Heart left ventricle (tissue), 16 donors: ENCODE data around the gene PROSER3. TPM values are rescaled to one million over a fixed set of nuclear protein-coding genes. Genes with fewer than 3 reads are reported as not detected.

Source experiments
- ATAC-seq, 4 donors: fragments of 200-7000 bp; cut with Tn5 transposase; one replicate each; pipeline ENCODE4 v1.9.1; 2020 to 2022; ENCODE audit warnings: moderate library complexity in 4 of 4, mild to moderate bottlenecking in 3 of 4, moderate number of reproducible peaks in 1 of 4
- DNase-seq, 5 donors: peaks; one replicate each; pipeline ENCODE4 v3.0.0-alpha.2; 2020
- H3K27ac ChIP-seq, 12 donors: fragments of 200-600 bp; sonication (generic) in 4 of 12; one replicate each; pipeline versions ENCODE4 v1.5.0 to v1.8.0; 2016 to 2022; ENCODE audit warnings: mild to moderate bottlenecking in 2 of 12
- H3K27me3 ChIP-seq, 9 donors: fragments of 200-600 bp; sonication (generic) in 2 of 9; one replicate each; pipeline versions ENCODE4 v1.5.1 to v1.8.0; 2016 to 2022; ENCODE audit warnings: mild to moderate bottlenecking in 3 of 9
- H3K36me3 ChIP-seq, 9 donors: fragments of 200-600 bp; sonication (generic) in 2 of 9; one replicate each; pipeline versions ENCODE4 v1.5.0 to v1.8.0; 2018 to 2022; ENCODE audit warnings: mild to moderate bottlenecking in 2 of 9
- H3K4me1 ChIP-seq, 12 donors: fragments of 200-600 bp; sonication (generic) in 4 of 12; one replicate each; pipeline versions ENCODE4 v1.5.0 to v1.8.0; 2016 to 2022; ENCODE audit warnings: mild to moderate bottlenecking in 3 of 12
- H3K4me3 ChIP-seq, 12 donors: fragments of 200-600 bp; sonication (generic) in 4 of 12; one replicate each; pipeline versions ENCODE4 v1.5.0 to v1.8.0; 2017 to 2022; ENCODE audit warnings: mild to moderate bottlenecking in 9 of 12, moderate library complexity in 4 of 12
- H3K9me3 ChIP-seq, 12 donors: fragments of 200-600 bp; sonication (generic) in 4 of 12; one replicate each; pipeline versions ENCODE4 v1.5.0 to v1.8.0; 2016 to 2022; ENCODE audit warnings: mild to moderate bottlenecking in 1 of 12
- CTCF ChIP-seq, 12 donors: fragments of 200-600 bp; sonication (generic) in 4 of 12; IDR thresholded peaks; one replicate each; pipeline versions ENCODE4 v1.5.0 to v1.8.0; 2018 to 2022; ENCODE audit warnings: antibody characterized with exemption in 12 of 12, mild to moderate bottlenecking in 5 of 12
- POLR2A ChIP-seq, 2 donors: fragments of 450-650 bp; IDR thresholded peaks; one replicate each; pipeline ENCODE4 v1.6.1; 2017; ENCODE audit warnings: antibody characterized with exemption in 2 of 2, mild to moderate bottlenecking in 2 of 2, moderate library complexity in 2 of 2
- WGBS, 4 donors: extraction: QIAGEN DNeasy Blood & Tissue Kit in 2 of 4; methylation state at CpG; one replicate each; pipeline versions ENCODE4 v1.1.5 to v1.1.7; 2013 to 2018; 5-methylcytosine and 5-hydroxymethylcytosine counted together
- intact Hi-C, 10 donors: fragments of 100-400 bp; cut with DNase I; formaldehyde crosslinking; loops; one replicate each; pipeline versions ENCODE4 v1.11.1 to v1.14.2; 2022
- polyA plus RNA-seq, 2 donors: library from polyadenylated mRNA; stranded (reverse); fragments of 200-250 nt; gene quantifications; one replicate each; pipeline ENCODE4 v1.2.3, GENCODE V29; 2013
- total RNA-seq, 9 donors: library from RNA; depleted of rRNA in 2 of 9; stranded (reverse); fragments of >200 nt in 2 of 9; fragmentation: NEBNext Ultra II Directional in 3 of 9; extraction: Animal tissue kit (Norgen Biotek cat#: 25700) in 3 of 9; gene quantifications; one replicate each; pipeline versions ENCODE4 v1.1.0 to v1.2.4, GENCODE V29; 2016 to 2023
- donor health status: ischemic (EF 13 %, LVEDD 7.1; RV severe dilation, severe dysfunction).
- donor health status: healthy with polysubstance abuse.
- donor health status: DM: no; HTN: yes; CAD: no.
- donor health status: DM: no; HTN: no; CAD: no.
- donor health status: ischemic (EF 25% LVEDD 6.9; RV normal size, moderate dysfunction).
- donor health status: ischemic (EF 25% LVEDD 5.7; RV mildly dilated, moderate dysfunction).
- donor health status: healthy.
- donor health status: DM: yes; HTN: yes; CAD: no.
- donor health status: ischemic (EF 35%, LVEDD 5.7; RV mildly dilated, moderate dysfunction).
- donor health status: nonischemic (EF 11% LVEDD 7.7; RV severe dilation, severe dysfunction).
- donor health status: DM: yes; HTN: yes; CAD: no.
- donor health status: PGD.
- donor health status: ischemic (EF 29% LVEDD 5.4; RV normal size, mild dysfunction).
- donor health status: nonischemic (EF 23%, LVEDD 6.1; RV moderate dilation, normal function).

The PROSER3 gene
- total and polyA plus RNA-seq, 11 donors: 1.9 to 19.7 (median 9.7) TPM

- peak; percentile 93 to 96 (median 95) for ATAC-seq
- Histone ChIP-seq H3K4me1 (peaks cover 3 to 39% (median 22%) of the 10 kb centered on the region in 12 donors), H3K4me3 (peak overlapping the region; percentile 66 to 100 (median 88)), H3K36me3 (peaks cover 0 to 25% (median 13%) of the 10 kb centered on the region in 9 donors), H3K9me3 (no peaks in the 10 kb centered on the region), H3K27ac (peak overlapping the region; percentile 87 to 98 (median 92)), H3K27me3 (no peaks in the 10 kb centered on the region)
- TF ChIP-seq CTCF (IDR thresholded peaks at IDR 0.05) (peak; percentile 86 to 98 (median 91)), POLR2A (IDR thresholded peaks at IDR 0.05) (peak in 1 of 2 donors; percentile 45)
- intact Hi-C loops: loop anchor here (1.0 to 10.0 kb wide), 18 partner anchors 14 to 452 kb away; partner anchors contain the start of genes TMEM147 (in 6 of the 10), LRFN3 (in 2 of the 10), PSENEN (in 2 of the 10) and U2AF1L4 (in 2 of the 10)
- 0% methylated on average over 47 to 77 of the region's 77 CpGs for WGBS, 4 donors
- DNase-seq: peak; percentile 90 to 98 (median 96)
Measured at GRCh38 chr19:35716801-35717664, 40.9 kb upstream of the PROSER3 start.

GRCh38 chr19:35717665-35718344 is 40.2 kb upstream of the PROSER3 start, which contains the start of gene KMT2B:
Gene KMT2B, plus strand, starts transcription at chr19:35718003. Its CDS starts 16 bp downstream, at chr19:35718019.
- Histone ChIP-seq H3K36me3 (peaks cover 0 to 33% (median 21%) of the 10 kb centered on the region in 9 donors), H3K4me1 (peaks cover 3 to 39% (median 22%) of the 10 kb centered on the region in 12 donors)

GRCh38 chr19:35718345-35719041 is 39.5 kb upstream of the PROSER3 start:
- H3K4me3 ChIP-seq: peak overlapping the region; percentile 67 to 100 (median 84)
- no peaks in the 10 kb centered on the region for H3K9me3 ChIP-seq
- TF ChIP-seq CTCF (IDR thresholded peaks at IDR 0.05): no peak
- peak overlapping the region; percentile 55 to 98 (median 88) for H3K27ac ChIP-seq
- ATAC-seq (no peak), DNase-seq (peak in 4 of 5 donors; percentile 56 to 82 (median 62))
- intact Hi-C loops: loop anchor here in 4 of 10 donors (5.0 to 10.0 kb wide), 5 partner anchors 171 to 454 kb away; partner anchors contain the start of genes TMEM147 (in 4 of the 4), LRFN3 (in 2 of the 4), FFAR3 (in 1 of the 4) and USF2 (in 1 of the 4)
- 1 to 2% (median 1%) methylated on average over 13 to 42 of the region's 42 CpGs for WGBS, 4 donors
- H3K4me1 ChIP-seq: peaks cover 3 to 39% (median 22%) of the 10 kb centered on the region in 12 donors
- H3K36me3 ChIP-seq: peaks cover under 1 to 40% (median 28%) of the 10 kb centered on the region in 9 donors
- no peaks in the 10 kb centered on the region for H3K27me3 ChIP-seq

More at GRCh38 chr19:35717665-35718344, 40.2 kb upstream of the PROSER3 start, which contains the start of gene KMT2B:
- no peaks in the 10 kb centered on the region for H3K27me3 ChIP-seq
- peak within 1 kb of the TSS; percentile 87 to 98 (median 93) for H3K27ac ChIP-seq
- ATAC-seq (peak in 3 of 4 donors; percentile 36 to 80 (median 80)), DNase-seq (peak in 1 of 5 donors; percentile 98)
- TF ChIP-seq POLR2A (IDR thresholded peaks at IDR 0.05) (peak in 1 of 2 donors; percentile 16), CTCF (IDR thresholded peaks at IDR 0.05) (no peak)
- H3K4me3 ChIP-seq: peak within 1 kb of the TSS; percentile 67 to 100 (median 88)
- intact Hi-C loops: loop anchor here (1.0 to 10.0 kb wide), 17 partner anchors 15 to 453 kb away; partner anchors contain the start of genes TMEM147 (in 6 of the 10), LRFN3 (in 2 of the 10), PSENEN (in 2 of the 10) and U2AF1L4 (in 2 of the 10)
- 1% methylated on average over 40 to 107 of the region's 109 CpGs for WGBS, 4 donors
- H3K9me3 ChIP-seq: no peaks in the 10 kb centered on the region
